CD14-positive monocyte (primary cell): ENCODE measurements around the gene PALM. TPM values are rescaled to one million over a fixed set of nuclear protein-coding genes. Genes with fewer than 3 reads are reported as not detected.

Experiments used
- DNase-seq, 3 donors: peaks; one replicate each; pipeline ENCODE4 v3.0.0-alpha.2; 2011 to 2022
- H2AFZ ChIP-seq: 2 replicates; pipeline ENCODE4 v1.6.0; 2012; ENCODE audit warnings: mild to moderate bottlenecking, low read depth, low read length, inconsistent platforms; ENCODE audit not compliant: insufficient read depth, poor library complexity, severe bottlenecking
- H3K27ac ChIP-seq, 2 donors: 1 replicate in 1 of 2; 2 replicates in 1 of 2; pipeline ENCODE4 v1.5.1; 2012 to 2013; ENCODE audit warnings: low read length in 2 of 2, control low read depth in 1 of 2, inconsistent platforms in 1 of 2, low read depth in 1 of 2, mild to moderate bottlenecking in 1 of 2
- H3K27me3 ChIP-seq, 2 donors: one replicate each; pipeline versions ENCODE4 v1.6.0 to v1.6.1; 2011 to 2013; ENCODE audit warnings: low read length in 2 of 2; ENCODE audit not compliant: control insufficient read depth in 2 of 2, insufficient read depth in 2 of 2
- H3K36me3 ChIP-seq, 2 donors: replicated peaks in 1 of 2; 1 replicate in 1 of 2; 2 replicates in 1 of 2; pipeline versions ENCODE4 v1.5.1 to v1.6.1; 2012 to 2013; ENCODE audit warnings: low read length in 2 of 2, control low read depth in 1 of 2, inconsistent platforms in 1 of 2, mild to moderate bottlenecking in 1 of 2; ENCODE audit not compliant: insufficient read depth in 2 of 2, control insufficient read depth in 1 of 2
- H3K4me1 ChIP-seq, 2 donors: 1 replicate in 1 of 2; 2 replicates in 1 of 2; pipeline versions ENCODE4 v1.5.1 to v1.6.1; 2012 to 2013; ENCODE audit warnings: low read length in 2 of 2, control low read depth in 1 of 2, inconsistent platforms in 1 of 2, mild to moderate bottlenecking in 1 of 2, moderate library complexity in 1 of 2; ENCODE audit not compliant: insufficient read depth in 2 of 2, control insufficient read depth in 1 of 2
- H3K4me2 ChIP-seq: replicated peaks from 2 replicates; pipeline ENCODE3; 2012; ENCODE audit warnings: low read length, moderate library complexity, mild to moderate bottlenecking; ENCODE audit not compliant: poor library complexity, severe bottlenecking; ENCODE audit errors: extremely low read depth
- H3K4me3 ChIP-seq, 3 experiments: fragments of 200-600 bp in 1 of 3; sonication (generic) in 1 of 3; replicated peaks in 1 of 3; 1 replicate in 2 of 3; 2 replicates in 1 of 3; pipeline ENCODE4 v1.5.1; 2011 to 2013; ENCODE audit warnings: low read length in 3 of 3, mild to moderate bottlenecking in 3 of 3, control low read depth in 2 of 3, low read depth in 2 of 3, inconsistent platforms in 1 of 3, moderate library complexity in 1 of 3
- H3K79me2 ChIP-seq: 2 replicates; pipeline ENCODE4 v1.6.0; 2012; ENCODE audit warnings: mild to moderate bottlenecking, control low read depth, inconsistent platforms, low read length, moderate library complexity; ENCODE audit not compliant: insufficient read depth
- H3K9ac ChIP-seq: 2 replicates; pipeline ENCODE4 v1.6.0; 2017; ENCODE audit warnings: low read length, mild to moderate bottlenecking; ENCODE audit not compliant: insufficient read depth, poor library complexity, severe bottlenecking
- H3K9me3 ChIP-seq, 2 donors: replicated peaks in 1 of 2; 1 replicate in 1 of 2; 2 replicates in 1 of 2; pipeline versions ENCODE4 v1.5.1 to v1.6.1; 2012 to 2013; ENCODE audit warnings: low read length in 2 of 2, control low read depth in 1 of 2; ENCODE audit not compliant: control insufficient read depth in 1 of 2, insufficient read depth in 1 of 2
- H4K20me1 ChIP-seq: 2 replicates; pipeline ENCODE4 v1.6.0; 2012; ENCODE audit warnings: mild to moderate bottlenecking, low read length, control low read depth, moderate library complexity; ENCODE audit not compliant: insufficient read depth
- H3K27ac Mint-ChIP-seq, 7 donors: one replicate each; pipeline ENCODE4 v1.8.0; 2020; ENCODE audit warnings: mild to moderate bottlenecking in 7 of 7, mixed read lengths in 7 of 7, moderate library complexity in 6 of 7, inconsistent platforms in 2 of 7
- H3K27me3 Mint-ChIP-seq, 3 donors: one replicate each; pipeline ENCODE4 v1.8.0; 2021 to 2022; ENCODE audit warnings: low read depth in 3 of 3, mild to moderate bottlenecking in 3 of 3, mixed read lengths in 3 of 3, moderate library complexity in 3 of 3, inconsistent platforms in 1 of 3
- H3K36me3 Mint-ChIP-seq, 2 donors: one replicate each; pipeline ENCODE4 v1.8.0; 2020; ENCODE audit warnings: mixed read lengths in 2 of 2, inconsistent platforms in 1 of 2, mild to moderate bottlenecking in 1 of 2
- H3K4me1 Mint-ChIP-seq: one replicate; pipeline ENCODE4 v1.8.0; 2020; ENCODE audit warnings: mild to moderate bottlenecking, mixed read lengths
- H3K4me3 Mint-ChIP-seq, 2 donors: one replicate each; pipeline ENCODE4 v1.8.0; 2020; ENCODE audit warnings: mild to moderate bottlenecking in 2 of 2, mixed read lengths in 2 of 2, moderate library complexity in 1 of 2
- H3K9me3 Mint-ChIP-seq, 7 donors: one replicate each; pipeline ENCODE4 v1.8.0; 2020 to 2022; ENCODE audit warnings: mixed read lengths in 7 of 7, mild to moderate bottlenecking in 6 of 7, moderate library complexity in 6 of 7, inconsistent platforms in 2 of 7
- CTCF ChIP-seq: fragments of 200-600 bp; IDR thresholded peaks from one replicate; pipeline ENCODE4 v1.8.0; 2022; ENCODE audit warnings: antibody characterized with exemption, mild to moderate bottlenecking
- WGBS: methylation state at CpG from one replicate; pipeline ENCODE4 v1.1.5; 2013; ENCODE audit warnings: missing lambda C conversion rate; ENCODE audit not compliant: insufficient coverage; 5-methylcytosine and 5-hydroxymethylcytosine counted together
- intact Hi-C, 2 donors: fragments of 100-400 bp; cut with micrococcal nuclease; formaldehyde crosslinking; loops; one replicate each; pipeline versions ENCODE4 v1.15.0 to v1.15.1; 2023
- polyA plus RNA-seq, 3 donors: library from polyadenylated mRNA; depleted of rRNA in 1 of 3; unstranded in 2 of 3; stranded (reverse) in 1 of 3; fragments of 300-500 nt in 2 of 3; fragments of >200 nt in 1 of 3; fragmentation: Illumina TruSeq in 2 of 3; gene quantifications; 1 replicate in 2 of 3; 2 replicates in 1 of 3; pipeline ENCODE4 v1.2.3, GENCODE V29; 2012 to 2021

PALM gene
- polyA plus RNA-seq, 3 donors = 0.23 TPM; not detected in 2

DNA sequence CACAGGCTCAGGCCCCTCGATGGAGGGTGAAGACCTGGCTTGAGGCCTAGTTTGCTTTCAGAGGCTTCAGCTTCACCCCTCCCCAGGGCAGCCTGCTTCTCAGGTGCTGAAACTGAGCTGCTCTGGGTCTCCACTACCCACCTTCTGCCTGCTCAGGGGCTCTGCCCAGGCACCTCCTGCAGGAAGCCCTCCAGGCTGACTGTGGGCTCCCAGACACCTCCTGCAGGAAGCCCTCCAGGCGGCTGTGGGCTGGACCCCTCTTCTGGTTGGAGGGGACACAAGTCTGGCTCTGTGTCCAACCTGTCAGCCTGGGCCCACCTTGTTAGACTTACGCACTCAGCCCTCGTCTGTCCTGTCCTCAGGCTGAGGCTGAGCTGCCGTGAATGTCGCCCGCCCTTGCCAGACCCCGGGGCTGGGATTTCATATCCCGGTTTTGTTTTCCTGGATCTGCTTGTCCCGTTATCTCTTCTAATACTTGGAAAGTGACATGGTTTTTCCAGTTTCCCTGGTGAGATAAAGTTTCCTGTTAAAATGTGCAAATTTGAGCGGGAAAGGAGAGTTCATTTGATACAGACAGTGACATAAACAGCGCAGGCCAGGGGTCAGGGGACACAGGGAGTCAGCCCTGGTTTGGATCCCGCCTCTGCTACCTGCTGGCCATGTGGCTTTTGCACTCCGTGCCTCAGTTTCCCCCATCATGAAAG lies 21.4 kb downstream of the PALM start:
- H3K4me2 ChIP-seq = no peak overlapping the region
- H3K79me2 ChIP-seq = no peaks in the 10 kb centered on the region
- H3K9me3 ChIP-seq = no peaks in the 10 kb centered on the region
- 94% methylated on average over 12 of the region's 14 CpGs for WGBS
- H3K27me3 ChIP-seq = no peaks in the 10 kb centered on the region
- Mint-ChIP-seq H3K36me3 (no peaks in the 10 kb centered on the region), H3K9me3 (no peaks in the 10 kb centered on the region), H3K27me3 (peaks cover 0 to 12% (median 2%) of the 10 kb centered on the region in 3 donors), H3K27ac (no peak overlapping the region), H3K4me3 (no peak overlapping the region), H3K4me1 (peaks cover 6% of the 10 kb centered on the region)
- H3K27ac ChIP-seq = no peak overlapping the region
- no peak for DNase-seq
- TF ChIP-seq CTCF = no peak
- H3K36me3 ChIP-seq = no peaks in the 10 kb centered on the region
- no peak overlapping the region for H2AFZ ChIP-seq
- no peak overlapping the region for H3K4me3 ChIP-seq
- H3K9ac ChIP-seq = no peak overlapping the region
- H4K20me1 ChIP-seq = no peaks in the 10 kb centered on the region
- intact Hi-C loops = loop anchor here in 1 of 2 donors (5.0 kb wide), 1 partner anchor 148 kb away; no protein-coding TSS in a partner anchor
- H3K4me1 ChIP-seq = no peaks in the 10 kb centered on the region

GRCh38 chr19:731000-731399 lies 22.3 kb downstream of the PALM start:
- Mint-ChIP-seq H3K27ac (peak overlapping the region in 1 of 7 donors; percentile 13), H3K36me3 (no peaks in the 10 kb centered on the region), H3K4me1 (peaks cover 6% of the 10 kb centered on the region), H3K27me3 (peaks cover 0 to 12% (median 2%) of the 10 kb centered on the region in 3 donors), H3K9me3 (no peaks in the 10 kb centered on the region), H3K4me3 (no peak overlapping the region)
- H2AFZ ChIP-seq = no peak overlapping the region
- no peaks in the 10 kb centered on the region for H3K79me2 ChIP-seq
- no peaks in the 10 kb centered on the region for H3K36me3 ChIP-seq
- 100% methylated on average over 7 of the region's 16 CpGs for WGBS
- no peak for TF ChIP-seq CTCF
- intact Hi-C loops = loop anchor here in 1 of 2 donors (5.0 kb wide), 1 partner anchor 149 kb away; no protein-coding TSS in a partner anchor
- H3K27me3 ChIP-seq = no peaks in the 10 kb centered on the region
- no peak overlapping the region for H3K27ac ChIP-seq
- H3K9ac ChIP-seq = no peak overlapping the region
- no peaks in the 10 kb centered on the region for H3K9me3 ChIP-seq
- H3K4me3 ChIP-seq = no peak overlapping the region
- H4K20me1 ChIP-seq = no peaks in the 10 kb centered on the region
- H3K4me1 ChIP-seq = no peaks in the 10 kb centered on the region
- no peak overlapping the region for H3K4me2 ChIP-seq
- no peak for DNase-seq
